HG03064 (cell line): Measurements from ENCODE around the gene AGMAT.
A peak's percentile ranks its signal among the peaks of the same experiment; 100 is the strongest.

ENCODE experiments used
- ATAC-seq: cut with Tn5 transposase; IDR thresholded peaks from one replicate; pipeline ENCODE4 v1.9.1; 2021; ENCODE audit warnings: low read depth; ENCODE audit not compliant: unreplicated experiment

AGMAT gene

GRCh38 chr1:15525050-15526020 is 59.5 kb downstream of the AGMAT start:
- peak; percentile 2 for ATAC-seq

DNA sequence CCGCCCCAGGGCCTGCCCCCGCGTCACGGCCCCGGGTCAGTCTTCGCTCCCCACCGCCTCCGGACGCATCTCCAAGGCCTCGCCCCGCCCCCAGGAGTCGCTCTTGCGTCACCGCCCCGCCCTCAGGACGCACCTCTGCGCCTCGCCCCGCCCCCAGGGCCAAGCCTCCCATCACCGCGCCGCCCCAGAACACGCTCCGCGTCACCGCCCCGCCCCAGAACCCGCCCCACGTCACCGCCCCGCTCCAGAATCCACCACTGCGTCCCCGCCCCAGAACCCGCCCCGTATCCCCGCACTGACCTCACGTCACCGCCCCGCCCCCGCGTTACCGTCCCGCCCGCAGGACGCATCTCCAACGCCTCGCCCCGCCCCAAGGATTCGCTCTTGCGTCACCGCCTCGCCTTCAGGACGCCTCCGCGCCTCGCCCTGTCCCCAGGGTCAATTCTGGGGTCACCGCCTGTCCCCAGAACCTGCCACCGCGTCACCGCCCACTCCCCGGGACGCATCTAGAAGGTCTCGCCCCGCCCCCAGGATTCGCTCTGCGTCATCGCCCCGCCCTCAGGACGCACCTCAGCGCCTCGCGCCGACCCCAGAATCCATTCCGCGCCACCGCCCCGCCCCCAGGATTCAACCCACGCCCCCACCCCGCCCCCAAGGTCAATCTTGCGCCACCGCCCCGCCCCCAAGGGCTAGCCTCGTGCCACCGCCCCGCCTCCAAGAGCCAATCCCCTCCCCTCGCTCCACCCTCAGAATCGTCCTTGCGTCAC is 60.4 kb downstream of the AGMAT start:
- ATAC-seq, result peak; percentile 35

- no peak for ATAC-seq
Observed at GRCh38 chr1:15524021-15524282, 60.9 kb downstream of the AGMAT start, which contains the start of gene CASP9. CASP9 (minus strand) TSS chr1:15524215; CDS start chr1:15524200, 15 bp downstream.

GRCh38 chr1:15523104-15524020 is 61.5 kb downstream of the AGMAT start:
- ATAC-seq, result no peak

GRCh38 chr1:15522551-15522950 is 62.3 kb downstream of the AGMAT start:
- ATAC-seq, result no peak
